Measurements from ENCODE around the gene USP38.

GRCh38 chr4:143183513-143184216, 1.1 kb upstream of the USP38 start:
- TF ChIP-seq POLR2AphosphoS5 (IDR thresholded peaks at IDR 0.05), result no peak
- no peak for TF ChIP-seq CTCF (IDR thresholded peaks at IDR 0.05 in 8 of 11, conservative IDR thresholded peaks at IDR 0.05 in 3 of 11)
